Activated CD4-positive, CD25-positive, alpha-beta regulatory T cell treated with anti-CD3 and anti-CD28 coated beads, Interleukin-2, amount 50 U/mL, for 72 hours (primary cell): ENCODE measurements around the gene INPP4A.
A peak's percentile ranks its signal among the peaks of the same experiment; 100 is the strongest.

Experiments used
- DNase-seq: peaks from one replicate; pipeline ENCODE4 v3.0.0; 2021

The INPP4A gene

GRCh38 chr2:98461498-98462049 lies 16.9 kb downstream of the INPP4A start:
- no peak for DNase-seq

DNA sequence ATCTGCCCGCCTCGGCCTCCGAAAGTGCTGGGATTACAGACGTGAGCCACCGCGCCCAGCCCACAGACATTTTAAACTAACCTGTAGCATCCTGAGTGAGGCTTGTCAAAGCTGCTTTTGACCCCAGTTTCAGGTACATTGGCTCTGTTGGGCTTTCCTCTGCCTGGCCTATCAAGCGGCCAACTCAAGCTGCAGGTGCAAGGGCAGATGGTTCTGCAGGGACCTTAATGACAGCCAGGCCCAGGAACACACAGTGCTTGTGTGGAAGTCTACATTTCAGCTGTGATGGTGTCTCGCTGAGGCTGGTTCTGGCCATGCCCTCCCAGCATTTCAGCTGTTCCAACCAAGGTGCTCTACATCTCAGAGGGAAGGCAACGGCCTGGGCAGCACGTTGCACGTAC lies 18.4 kb downstream of the INPP4A start:
- DNase-seq: no peak

GRCh38 chr2:98463551-98463971 lies 18.9 kb downstream of the INPP4A start:
- DNase-seq: no peak

DNA sequence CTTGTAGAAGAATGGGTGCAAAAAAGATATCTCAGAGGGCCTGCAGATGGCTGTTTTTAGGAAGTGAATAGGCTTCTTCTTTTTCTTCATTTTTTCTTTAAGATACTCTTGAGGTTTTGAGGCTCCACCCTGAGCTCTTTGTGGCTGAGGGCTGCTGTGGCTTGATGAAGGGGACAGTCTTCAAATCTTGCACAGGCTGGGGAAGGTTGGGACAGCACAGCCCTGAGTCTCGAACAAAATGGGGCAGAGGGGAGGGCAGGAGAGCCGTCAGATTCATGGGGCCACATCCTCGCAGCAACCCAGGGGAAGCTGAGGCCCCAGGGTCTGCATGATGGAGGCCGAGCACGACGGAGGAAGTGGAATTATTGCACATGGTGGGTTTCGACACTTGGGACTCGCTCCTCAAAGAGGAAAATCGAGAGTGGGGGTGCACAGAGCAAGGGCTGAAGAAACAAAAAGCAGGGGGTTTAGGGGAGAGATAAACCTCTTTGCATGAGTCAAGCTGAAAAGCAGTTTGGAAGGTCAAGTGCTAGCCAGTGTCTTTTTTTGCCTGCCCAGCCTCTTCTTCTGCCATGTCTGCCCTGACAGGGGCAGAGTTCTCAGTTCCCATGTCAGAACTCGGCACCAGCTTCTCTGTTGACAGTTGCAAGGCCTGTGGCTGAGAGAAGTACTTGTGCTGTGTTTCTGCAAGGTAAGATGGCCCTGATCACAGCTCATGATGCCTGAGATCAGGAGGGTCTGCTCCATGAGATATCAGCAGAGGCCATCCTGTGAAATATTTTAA lies 19.5 kb downstream of the INPP4A start:
- no peak for DNase-seq

GRCh38 chr2:98464772-98465310 lies 20.2 kb downstream of the INPP4A start:
- DNase-seq: no peak

DNA sequence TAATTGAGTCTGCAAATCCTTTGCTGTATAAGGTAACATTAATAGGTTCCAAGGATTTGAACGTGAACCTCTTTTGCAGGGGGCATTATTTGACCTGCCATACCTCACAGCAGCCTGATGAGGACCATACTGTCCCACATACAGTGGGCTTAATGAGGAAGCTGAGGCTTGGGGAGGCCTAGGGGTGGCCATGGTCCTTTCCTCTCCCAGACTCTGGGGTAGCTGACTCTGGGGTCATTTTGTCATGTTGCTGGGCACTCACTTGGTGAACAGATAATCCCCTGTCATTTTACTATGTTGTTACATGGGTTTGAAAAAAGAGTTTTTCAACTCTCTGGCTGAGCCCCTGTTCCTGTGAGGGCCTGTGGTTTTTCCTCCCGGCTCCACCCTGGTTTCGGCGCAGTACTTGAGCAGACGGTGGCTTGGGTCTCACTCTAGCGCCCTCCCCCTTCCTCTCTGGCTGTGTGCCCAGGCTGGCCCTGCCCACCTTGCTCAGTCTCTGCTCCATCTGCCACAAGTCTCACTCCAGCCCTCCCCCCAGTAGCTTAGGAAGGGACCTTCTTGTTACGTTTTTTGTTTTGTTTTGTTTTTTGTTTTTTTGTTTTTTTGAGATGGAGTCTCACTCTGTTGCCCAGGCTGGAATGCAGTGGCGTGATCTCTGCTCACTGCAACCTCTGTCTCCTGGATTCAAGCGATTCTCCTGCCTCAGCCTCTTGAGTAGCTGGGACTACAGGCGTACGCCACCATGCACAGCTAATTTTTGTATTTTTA lies 21.0 kb downstream of the INPP4A start:
- DNase-seq: peak; percentile 49

GRCh38 chr2:98467082-98467536 lies 22.5 kb downstream of the INPP4A start:
- DNase-seq: peak; percentile 16

DNA sequence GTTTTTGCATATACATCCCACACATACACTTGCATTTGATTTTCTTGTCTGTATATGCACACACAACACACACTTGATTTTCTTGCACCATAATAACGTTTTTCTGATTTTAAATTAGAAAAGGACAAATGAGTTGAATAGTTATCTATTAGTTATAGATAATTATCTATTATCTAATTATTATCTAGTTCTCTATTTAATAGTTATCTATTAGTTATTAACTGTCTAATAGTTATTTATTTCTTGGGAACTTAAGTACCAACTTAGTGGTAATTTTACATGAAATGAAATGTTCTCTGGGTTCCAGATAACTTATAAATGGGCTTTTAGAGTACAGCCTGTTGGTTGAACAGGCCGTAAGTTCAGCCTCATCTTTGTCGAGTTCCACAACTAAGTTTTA lies 23.0 kb downstream of the INPP4A start:
- no peak for DNase-seq

DNA sequence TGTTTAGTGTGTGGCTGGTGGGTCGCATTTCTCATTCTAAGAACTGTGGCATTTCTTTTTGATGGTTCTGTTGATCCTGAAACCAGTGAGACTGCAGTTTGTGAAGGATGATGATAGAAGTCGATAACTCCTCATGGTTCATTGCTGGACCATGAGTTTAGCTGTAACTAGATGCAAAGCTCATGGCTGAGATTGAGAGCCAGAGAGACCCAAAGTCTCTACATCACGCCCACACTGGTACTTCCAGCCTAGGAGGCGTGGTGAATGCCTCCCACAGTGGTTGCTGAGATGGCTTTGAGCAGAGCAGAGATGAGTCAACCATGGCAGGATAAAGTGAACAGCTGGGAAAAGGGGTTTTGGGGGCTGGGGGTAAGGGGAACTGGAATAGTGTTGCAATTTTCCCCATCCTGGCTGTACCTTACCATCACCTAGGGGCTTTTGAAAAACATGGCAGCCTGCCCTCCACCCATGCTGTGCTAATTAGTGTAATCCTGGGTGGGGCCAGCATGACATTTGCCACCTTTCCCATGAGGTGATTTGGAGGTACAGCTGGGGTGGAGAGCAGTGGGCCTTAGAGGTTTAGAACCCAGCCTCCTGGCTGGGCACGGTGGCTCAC lies 24.1 kb downstream of the INPP4A start:
- peak; percentile 32 for DNase-seq

- peak; percentile 26 for DNase-seq
These were observed 25.3 kb downstream of the INPP4A start for GRCh38 chr2:98469862-98470544.

- no peak for DNase-seq
These were observed 26.2 kb downstream of the INPP4A start for GRCh38 chr2:98470851-98471255.

- no peak for DNase-seq
These were observed 26.9 kb downstream of the INPP4A start for GRCh38 chr2:98471402-98472131.

- DNase-seq: no peak
These were observed 27.5 kb downstream of the INPP4A start for GRCh38 chr2:98472132-98472650.

DNA sequence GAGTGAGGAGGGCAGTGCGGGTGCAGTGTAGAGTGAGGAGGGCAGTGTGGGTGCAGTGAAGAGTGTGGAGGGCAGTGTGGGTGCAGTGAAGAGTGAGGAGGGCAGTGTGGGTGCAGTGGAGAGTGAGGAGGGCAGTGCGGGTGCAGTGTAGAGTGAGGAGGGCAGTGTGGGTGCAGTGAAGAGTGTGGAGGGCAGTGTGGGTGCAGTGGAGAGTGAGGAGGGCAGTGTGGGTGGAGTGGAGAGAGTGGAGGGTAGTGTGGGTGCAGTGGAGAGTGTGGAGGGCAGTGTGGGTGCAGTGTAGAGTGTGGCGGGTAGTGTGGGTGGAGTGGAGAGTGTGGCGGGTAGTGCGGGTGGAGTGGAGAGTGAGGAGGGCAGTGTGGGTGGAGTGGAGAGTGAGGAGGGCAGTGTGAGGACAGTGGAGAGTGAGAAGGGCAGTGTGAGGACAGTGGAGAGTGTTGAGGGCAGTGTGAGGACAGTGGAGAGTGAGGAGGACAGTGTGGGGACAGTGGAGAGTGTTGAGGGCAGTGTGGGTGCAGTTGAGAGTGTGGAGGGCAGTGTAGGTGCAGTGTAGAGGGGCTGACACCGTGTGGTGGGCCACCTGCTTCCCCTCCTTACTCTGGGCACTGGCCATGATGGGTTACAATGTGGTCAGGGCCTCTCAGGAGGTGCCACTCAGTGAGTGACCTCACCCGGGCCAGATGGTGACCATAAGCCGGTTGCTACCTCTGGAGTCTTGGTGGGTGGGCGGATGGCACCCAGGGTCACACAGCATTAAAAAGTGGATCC lies 28.5 kb downstream of the INPP4A start:
- no peak for DNase-seq

- DNase-seq: no peak
These were observed 29.5 kb downstream of the INPP4A start for GRCh38 chr2:98473995-98474780.

- no peak for DNase-seq
These were observed 30.4 kb downstream of the INPP4A start for GRCh38 chr2:98474979-98475632.

DNA sequence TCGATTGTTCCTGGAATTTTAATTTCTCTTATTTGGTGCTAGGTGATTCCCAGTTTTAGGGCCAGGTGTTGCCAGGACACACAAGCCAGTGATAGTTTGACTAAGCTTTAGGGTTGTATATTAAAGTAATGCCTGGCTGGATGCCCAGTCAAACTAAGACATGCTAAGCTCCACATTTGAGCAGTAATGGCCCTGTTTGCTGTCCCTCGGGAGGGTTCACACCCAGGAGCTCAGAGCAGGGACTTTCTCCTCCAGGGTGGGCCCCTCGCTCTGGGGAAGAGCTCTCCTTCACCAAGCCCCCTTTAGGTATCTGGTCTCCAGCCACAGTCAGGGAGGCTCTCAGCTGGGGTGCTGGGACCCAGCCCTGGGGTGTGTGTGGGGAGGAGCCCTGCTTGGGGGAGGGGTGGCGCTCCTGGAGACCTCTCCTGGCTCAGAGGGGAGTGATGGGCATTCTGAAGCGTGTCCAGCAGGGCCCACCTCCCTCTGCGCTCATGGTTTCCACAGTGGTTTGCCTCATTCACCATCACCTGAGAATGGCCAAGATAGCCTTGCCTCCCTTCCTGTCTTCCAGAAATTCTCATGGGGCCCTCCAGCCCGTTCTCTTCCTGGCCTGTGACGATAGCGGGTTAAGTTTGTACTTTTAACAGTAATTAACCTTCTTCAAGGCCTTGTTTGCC lies 31.7 kb downstream of the INPP4A start:
- DNase-seq: no peak

GRCh38 chr2:98477036-98477435 lies 32.4 kb downstream of the INPP4A start:
- DNase-seq: no peak

- DNase-seq: no peak
These were observed 32.8 kb downstream of the INPP4A start for GRCh38 chr2:98477506-98477905.
